ENCODE results near the gene C19orf53.
A peak's percentile ranks its signal among the peaks of the same experiment; 100 is the strongest.

The C19orf53 gene

DNA sequence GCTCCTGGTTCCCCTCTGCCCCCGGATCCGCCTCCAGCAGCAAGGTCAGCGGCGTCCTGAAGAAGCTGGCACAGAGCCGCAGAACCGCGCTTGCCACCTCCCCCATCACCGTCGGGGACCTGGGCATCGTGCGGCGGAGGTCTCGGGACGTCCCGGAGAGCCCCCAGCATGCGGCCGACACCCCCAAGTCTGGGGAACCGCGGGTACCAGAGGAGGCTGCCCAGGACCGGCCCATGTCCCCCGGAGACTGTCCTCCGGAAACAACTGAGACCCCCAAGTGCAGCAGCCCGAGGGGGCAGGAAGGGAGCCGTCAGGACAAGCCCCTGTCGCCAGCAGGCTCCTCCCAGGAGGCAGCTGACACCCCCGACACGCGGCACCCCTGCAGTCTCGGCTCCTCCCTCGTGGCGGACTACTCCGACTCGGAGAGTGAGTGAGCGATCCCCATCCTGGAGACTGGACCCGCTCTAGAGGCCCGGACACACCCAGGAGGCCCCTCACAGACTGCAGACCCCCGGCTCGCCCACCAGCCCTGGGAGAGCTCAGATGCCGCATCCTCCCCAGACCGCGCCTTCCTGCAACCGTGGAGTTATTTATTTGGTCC, 11.5 kb upstream of the C19orf53 start:
- Histone ChIP-seq H3K27me3 (ENCODE audit: insufficient read depth, low read length, poor library complexity, severe bottlenecking) (no peaks in the 10 kb centered on the region), H2AFZ (ENCODE audit: low read length) (no peak overlapping the region), H3F3A (ENCODE audit: low read depth) (no peaks in the 10 kb centered on the region), H3K4me1 (ENCODE audit: insufficient read depth, low read length, poor library complexity, severe bottlenecking) (peaks cover 10% of the 10 kb centered on the region), H3K79me2 (ENCODE audit: insufficient read depth, low read length) (peaks cover 23% of the 10 kb centered on the region; the same call in 1 of the 2 replicates), H4K20me1 (ENCODE audit: insufficient read depth, low read length, poor library complexity, severe bottlenecking) (peaks cover 7% of the 10 kb centered on the region), H3K9me3 (ENCODE audit: insufficient read depth, low read depth, low read length) (no peaks in the 10 kb centered on the region), H3K36me3 (ENCODE audit: insufficient read depth, low read length) (peaks cover 27% of the 10 kb centered on the region; the same call in 1 of the 2 replicates), H3K4me2 (ENCODE audit: low read depth, low read length, poor library complexity, severe bottlenecking) (no peak overlapping the region), H3K9ac (ENCODE audit: low read depth, low read length, poor library complexity, severe bottlenecking) (no peak overlapping the region), H3K9me2 (replicated peaks; ENCODE audit: low read depth, low read length) (no peaks in the 10 kb centered on the region), H3K4me3 (ENCODE audit: low read length, poor library complexity, severe bottlenecking) (no peak overlapping the region)
- TF ChIP-seq, protein P1, sequence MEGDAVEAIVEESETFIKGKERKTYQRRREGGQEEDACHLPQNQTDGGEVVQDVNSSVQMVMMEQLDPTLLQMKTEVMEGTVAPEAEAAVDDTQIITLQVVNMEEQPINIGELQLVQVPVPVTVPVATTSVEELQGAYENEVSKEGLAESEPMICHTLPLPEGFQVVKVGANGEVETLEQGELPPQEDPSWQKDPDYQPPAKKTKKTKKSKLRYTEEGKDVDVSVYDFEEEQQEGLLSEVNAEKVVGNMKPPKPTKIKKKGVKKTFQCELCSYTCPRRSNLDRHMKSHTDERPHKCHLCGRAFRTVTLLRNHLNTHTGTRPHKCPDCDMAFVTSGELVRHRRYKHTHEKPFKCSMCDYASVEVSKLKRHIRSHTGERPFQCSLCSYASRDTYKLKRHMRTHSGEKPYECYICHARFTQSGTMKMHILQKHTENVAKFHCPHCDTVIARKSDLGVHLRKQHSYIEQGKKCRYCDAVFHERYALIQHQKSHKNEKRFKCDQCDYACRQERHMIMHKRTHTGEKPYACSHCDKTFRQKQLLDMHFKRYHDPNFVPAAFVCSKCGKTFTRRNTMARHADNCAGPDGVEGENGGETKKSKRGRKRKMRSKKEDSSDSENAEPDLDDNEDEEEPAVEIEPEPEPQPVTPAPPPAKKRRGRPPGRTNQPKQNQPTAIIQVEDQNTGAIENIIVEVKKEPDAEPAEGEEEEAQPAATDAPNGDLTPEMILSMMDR (conservative IDR thresholded peaks at IDR 0.05; ENCODE audit: low read length), result no peak
- no peak for TF ChIP-seq EZH2phosphoT487 (IDR thresholded peaks at IDR 0.05; ENCODE audit: borderline replicate concordance)

DNA sequence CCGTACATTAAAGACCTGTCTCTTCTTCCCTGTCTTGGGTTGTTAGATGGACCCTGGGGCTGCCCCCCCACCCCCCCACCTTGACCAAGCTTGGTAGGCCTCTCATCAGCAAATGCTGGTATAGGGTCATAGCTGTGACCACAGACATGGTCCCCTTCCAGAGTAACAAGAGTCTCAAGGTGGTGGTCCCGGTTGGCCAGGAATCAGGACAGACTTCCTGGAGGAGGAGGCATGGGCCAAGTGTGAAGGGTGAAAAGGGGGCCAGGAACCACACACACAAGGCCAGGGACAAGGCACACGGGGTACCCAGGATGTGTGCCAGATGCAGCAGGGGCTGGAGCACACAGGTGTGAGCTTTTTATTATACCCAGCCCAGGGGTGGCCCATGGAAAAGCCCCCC, 11.0 kb upstream of the C19orf53 start:
- no peaks in the 10 kb centered on the region for H3F3A ChIP-seq (ENCODE audit: low read depth)
- peaks cover 22% of the 10 kb centered on the region; the same call in 1 of the 2 replicates for H3K36me3 ChIP-seq (ENCODE audit: insufficient read depth, low read length)
- peak overlapping the region; percentile 89 for H3K4me3 ChIP-seq (ENCODE audit: low read length, poor library complexity, severe bottlenecking)
- H4K20me1 ChIP-seq (ENCODE audit: insufficient read depth, low read length, poor library complexity, severe bottlenecking), result peaks cover 7% of the 10 kb centered on the region
- no peak overlapping the region for H3K9ac ChIP-seq (ENCODE audit: low read depth, low read length, poor library complexity, severe bottlenecking)
- peaks cover 10% of the 10 kb centered on the region for H3K4me1 ChIP-seq (ENCODE audit: insufficient read depth, low read length, poor library complexity, severe bottlenecking)
- peak overlapping the region; percentile 84 for H3K4me2 ChIP-seq (ENCODE audit: low read depth, low read length, poor library complexity, severe bottlenecking)
- no peaks in the 10 kb centered on the region for H3K9me2 ChIP-seq (replicated peaks; ENCODE audit: low read depth, low read length)
- peaks cover 23% of the 10 kb centered on the region; the same call in 1 of the 2 replicates for H3K79me2 ChIP-seq (ENCODE audit: insufficient read depth, low read length)
- H3K27me3 ChIP-seq (ENCODE audit: insufficient read depth, low read length, poor library complexity, severe bottlenecking), result no peaks in the 10 kb centered on the region
- H3K9me3 ChIP-seq (ENCODE audit: insufficient read depth, low read depth, low read length), result no peaks in the 10 kb centered on the region
- TF ChIP-seq EZH2phosphoT487 (IDR thresholded peaks at IDR 0.05; ENCODE audit: borderline replicate concordance), result no peak
- TF ChIP-seq, protein P1 (conservative IDR thresholded peaks at IDR 0.05; ENCODE audit: low read length), result no peak
- H2AFZ ChIP-seq (ENCODE audit: low read length), result no peak overlapping the region

DNA sequence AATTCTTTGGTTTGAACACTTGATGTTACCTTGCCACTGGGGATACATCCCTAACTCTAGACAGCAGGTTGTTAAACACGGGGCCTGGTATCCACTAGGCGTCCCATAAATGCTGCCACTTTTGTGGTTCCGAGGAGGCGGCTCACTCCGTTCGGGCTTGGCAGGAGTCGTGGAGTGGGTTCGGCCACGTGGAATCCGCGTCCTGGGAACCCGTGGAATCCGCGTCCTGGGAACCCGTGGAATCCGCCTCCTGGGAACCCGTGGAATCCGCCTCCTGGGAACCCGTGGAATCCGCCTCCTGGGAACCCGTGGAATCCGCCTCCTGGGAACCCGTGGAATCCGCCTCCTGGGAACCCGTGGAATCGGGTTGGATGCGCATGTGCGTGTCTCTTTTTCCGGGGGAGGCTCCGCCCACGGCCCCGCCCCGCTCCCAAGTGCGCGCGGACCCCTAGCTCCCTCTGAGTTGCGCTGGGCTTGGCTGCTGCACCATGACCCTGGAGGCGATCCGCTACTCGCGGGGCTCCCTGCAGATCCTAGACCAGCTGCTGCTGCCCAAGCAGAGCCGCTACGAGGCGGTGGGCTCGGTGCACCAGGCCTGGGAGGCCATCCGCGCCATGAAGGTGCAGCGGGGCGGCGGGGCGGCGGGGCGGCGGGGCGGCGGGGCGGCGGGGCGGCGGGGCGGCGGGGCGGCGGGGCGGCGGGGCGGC, 10.0 kb upstream of the C19orf53 start, which contains the start of gene MRI1:
Gene MRI1 (plus strand): TSS at position 422 of the 707 bp plus-strand sequence. CDS start 67 bp downstream, at position 489.
- peaks cover 23% of the 10 kb centered on the region; the same call in 1 of the 2 replicates for H3K79me2 ChIP-seq (ENCODE audit: insufficient read depth, low read length)
- TF ChIP-seq EZH2phosphoT487 (IDR thresholded peaks at IDR 0.05; ENCODE audit: borderline replicate concordance), result no peak
- TF ChIP-seq, protein P1 (conservative IDR thresholded peaks at IDR 0.05; ENCODE audit: low read length), result no peak
- H3K9ac ChIP-seq (ENCODE audit: low read depth, low read length, poor library complexity, severe bottlenecking), result peak within 1 kb of the TSS; percentile 86
- peak within 1 kb of the TSS; percentile 84 for H3K4me2 ChIP-seq (ENCODE audit: low read depth, low read length, poor library complexity, severe bottlenecking)
- H3K4me1 ChIP-seq (ENCODE audit: insufficient read depth, low read length, poor library complexity, severe bottlenecking), result peaks cover 10% of the 10 kb centered on the region
- peak within 1 kb of the TSS; percentile 96 for H2AFZ ChIP-seq (ENCODE audit: low read length)
- H3K27me3 ChIP-seq (ENCODE audit: insufficient read depth, low read length, poor library complexity, severe bottlenecking), result no peaks in the 10 kb centered on the region
- H3K9me3 ChIP-seq (ENCODE audit: insufficient read depth, low read depth, low read length), result no peaks in the 10 kb centered on the region
- H3K4me3 ChIP-seq (ENCODE audit: low read length, poor library complexity, severe bottlenecking), result peak within 1 kb of the TSS; percentile 89
- H3F3A ChIP-seq (ENCODE audit: low read depth), result no peaks in the 10 kb centered on the region
- H4K20me1 ChIP-seq (ENCODE audit: insufficient read depth, low read length, poor library complexity, severe bottlenecking), result peaks cover 7% of the 10 kb centered on the region
- H3K9me2 ChIP-seq (replicated peaks; ENCODE audit: low read depth, low read length), result no peaks in the 10 kb centered on the region
- peaks cover 12% of the 10 kb centered on the region; the same call in 1 of the 2 replicates for H3K36me3 ChIP-seq (ENCODE audit: insufficient read depth, low read length)

All from Loucy (cell line).